Loucy (cell line): ENCODE data around the gene TEAD1.

ENCODE experiments used
- EZH2phosphoT487 ChIP-seq: fragments of 200-600 bp; IDR thresholded peaks from 2 replicates; pipeline ENCODE4 v1.6.1; 2018; ENCODE audit warnings: antibody characterized with exemption, mild to moderate bottlenecking, moderate library complexity, borderline replicate concordance
- TF ChIP-seq, protein P1 (sequence below): fragments of 200-600 bp; sonication (generic); conservative IDR thresholded peaks from 2 replicates; pipeline ENCODE4 v1.5.1; 2014; ENCODE audit warnings: mild to moderate bottlenecking, antibody characterized with exemption, low read length

DNA sequence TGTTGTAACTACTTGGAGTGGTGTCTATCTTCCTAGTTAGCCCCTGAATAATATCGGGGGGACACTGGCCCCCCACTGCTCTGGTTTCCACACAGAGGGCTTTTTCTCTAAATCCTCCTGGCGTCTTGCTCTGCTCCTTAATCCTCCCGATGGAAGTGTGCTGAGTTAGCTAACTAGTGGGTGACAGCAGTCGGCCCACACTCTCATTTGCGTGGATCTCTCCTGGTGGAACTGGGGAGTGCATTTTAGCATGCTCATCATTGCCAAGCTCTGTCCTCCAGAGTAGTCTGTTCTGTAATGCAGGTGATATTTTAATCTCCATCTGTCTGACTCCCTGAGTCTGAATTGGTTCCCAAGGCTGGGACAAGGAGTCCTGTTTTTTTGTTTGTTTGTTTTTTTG is 288.8 kb downstream of the TEAD1 start:
- TF ChIP-seq, protein P1, sequence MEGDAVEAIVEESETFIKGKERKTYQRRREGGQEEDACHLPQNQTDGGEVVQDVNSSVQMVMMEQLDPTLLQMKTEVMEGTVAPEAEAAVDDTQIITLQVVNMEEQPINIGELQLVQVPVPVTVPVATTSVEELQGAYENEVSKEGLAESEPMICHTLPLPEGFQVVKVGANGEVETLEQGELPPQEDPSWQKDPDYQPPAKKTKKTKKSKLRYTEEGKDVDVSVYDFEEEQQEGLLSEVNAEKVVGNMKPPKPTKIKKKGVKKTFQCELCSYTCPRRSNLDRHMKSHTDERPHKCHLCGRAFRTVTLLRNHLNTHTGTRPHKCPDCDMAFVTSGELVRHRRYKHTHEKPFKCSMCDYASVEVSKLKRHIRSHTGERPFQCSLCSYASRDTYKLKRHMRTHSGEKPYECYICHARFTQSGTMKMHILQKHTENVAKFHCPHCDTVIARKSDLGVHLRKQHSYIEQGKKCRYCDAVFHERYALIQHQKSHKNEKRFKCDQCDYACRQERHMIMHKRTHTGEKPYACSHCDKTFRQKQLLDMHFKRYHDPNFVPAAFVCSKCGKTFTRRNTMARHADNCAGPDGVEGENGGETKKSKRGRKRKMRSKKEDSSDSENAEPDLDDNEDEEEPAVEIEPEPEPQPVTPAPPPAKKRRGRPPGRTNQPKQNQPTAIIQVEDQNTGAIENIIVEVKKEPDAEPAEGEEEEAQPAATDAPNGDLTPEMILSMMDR: no peak
- no peak for TF ChIP-seq EZH2phosphoT487
